ENCODE data around the gene DNTTIP2. TPM values are rescaled to one million over a fixed set of nuclear protein-coding genes. Genes with fewer than 3 reads are reported as not detected.

DNTTIP2 gene
- total RNA-seq, 1 experiment from 2014 or later, result 66.1 TPM

DNA sequence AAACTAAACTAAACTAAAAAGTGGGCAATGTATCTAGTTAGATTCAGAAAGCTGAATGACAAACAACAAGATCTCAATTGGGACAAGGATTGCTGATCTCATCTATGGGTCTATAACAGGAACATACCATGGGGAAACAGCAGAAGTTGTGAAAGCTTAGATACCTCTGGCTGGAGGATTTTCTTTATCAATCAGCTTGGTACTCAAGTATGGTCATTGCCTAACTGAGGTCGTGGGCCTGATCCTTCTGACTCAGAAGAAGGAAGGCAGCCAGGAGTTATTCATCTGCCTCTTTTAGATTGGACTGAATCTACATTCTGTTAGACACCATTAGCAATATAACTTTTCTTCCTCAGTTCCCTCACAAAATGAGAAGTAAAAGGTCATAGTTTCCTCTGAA lies 39.7 kb downstream of the DNTTIP2 start (continued):
- TF ChIP-seq EZH2phosphoT487 (IDR thresholded peaks at IDR 0.05; ENCODE audit: borderline replicate concordance) (no peak), ZNF274 (IDR thresholded peaks at IDR 0.05; ENCODE audit: low read depth, low read length) (no peak), POLR2A (IDR thresholded peaks at IDR 0.05; ENCODE audit: borderline replicate concordance, extremely low read depth, insufficient read depth, insufficient read length) (no peak), RAD21 (IDR thresholded peaks at IDR 0.05; ENCODE audit: low read depth) (no peak)

DNA sequence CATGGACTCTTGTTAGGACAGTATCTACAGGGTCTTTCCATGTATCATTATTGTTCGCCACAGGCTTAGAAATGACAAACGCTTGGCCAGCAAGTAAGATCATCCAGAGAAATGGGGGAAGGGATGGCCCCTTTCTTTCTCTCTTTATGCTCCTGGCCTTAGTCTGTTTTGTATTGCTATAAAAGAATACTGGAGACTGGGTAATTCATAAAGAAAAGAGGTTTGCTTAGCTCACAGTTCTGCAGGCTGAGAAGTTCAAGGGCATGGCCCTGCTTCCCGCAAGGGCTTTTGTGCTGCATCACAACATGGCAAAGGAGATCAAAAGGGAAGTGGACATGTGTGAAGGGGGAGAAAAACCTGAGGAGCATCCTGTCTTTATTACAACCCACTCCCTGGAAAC lies 41.0 kb downstream of the DNTTIP2 start:
- Histone ChIP-seq H3K4me2 (ENCODE audit: low read length) (no peak overlapping the region), H3K27me3 (ENCODE audit: insufficient read depth, low read length) (no peaks in the 10 kb centered on the region), H3K27ac (ENCODE audit: low read depth, low read length) (no peak overlapping the region), H3K9me3 (ENCODE audit: control insufficient read depth in 1 of 2, insufficient read depth in 1 of 2, low read depth in 1 of 2, low read length in 2 of 2) (0 out of 4 replicates have a peak, but pooled peaks cover 0 to 2% of the 10 kb centered on the region in 2 experiments), H3K4me3 (replicated peaks in 1 of 2; ENCODE audit: low read depth in 1 of 2, low read length in 2 of 2) (no peak overlapping the region), H3K36me3 (ENCODE audit: control insufficient read depth in 1 of 2, insufficient read depth in 2 of 2, low read length in 2 of 2) (no peaks in the 10 kb centered on the region), H3K79me2 (ENCODE audit: insufficient read depth, low read length) (no peaks in the 10 kb centered on the region), H4K20me1 (ENCODE audit: insufficient read depth) (no peaks in the 10 kb centered on the region), H3K9ac (ENCODE audit: low read length) (no peak overlapping the region), H3K9me2 (ENCODE audit: insufficient read depth) (no peaks in the 10 kb centered on the region), H3K4me1 (ENCODE audit: control insufficient read depth in 1 of 2, insufficient read depth in 2 of 2, low read length in 2 of 2) (no peaks in the 10 kb centered on the region), H2AFZ (ENCODE audit: low read depth, low read length, poor library complexity, severe bottlenecking) (no peak overlapping the region)
- CTCF ChIA-PET, result no interaction called here
- RAD21 ChIA-PET (ENCODE audit: low non-redundant PET in 1 of 2, low total read pairs in 2 of 2, uncharacterized antibody in 2 of 2, unreplicated experiment in 2 of 2), result no interaction called here
- DNase-seq (ENCODE audit: low read depth, low spot score) (no peak), ATAC-seq (no peak)
- BruUV-seq (replicated peaks), result no TSS peak
- POLR2A ChIA-PET, result no interaction called here
- TF ChIP-seq SRF (IDR thresholded peaks at IDR 0.05; ENCODE audit: low read depth) (no peak), EGR1 (IDR thresholded peaks at IDR 0.05; ENCODE audit: low read depth) (no peak), RAD21 (IDR thresholded peaks at IDR 0.05; ENCODE audit: low read depth) (no peak), CBX3 (IDR thresholded peaks at IDR 0.05; ENCODE audit: low read depth) (no peak), ZNF274 (IDR thresholded peaks at IDR 0.05; ENCODE audit: low read depth, low read length) (no peak), JUND (IDR thresholded peaks at IDR 0.05) (no peak), SIN3A (IDR thresholded peaks at IDR 0.05; ENCODE audit: low read depth) (no peak), POLR2A (IDR thresholded peaks at IDR 0.05; ENCODE audit: borderline replicate concordance, extremely low read depth, insufficient read depth, insufficient read length) (no peak), TCF7L2 (IDR thresholded peaks at IDR 0.05; ENCODE audit: borderline replicate concordance, extremely low read depth, insufficient read depth, insufficient read length) (no peak), ZFX (IDR thresholded peaks at IDR 0.05) (no peak), EZH2phosphoT487 (IDR thresholded peaks at IDR 0.05; ENCODE audit: borderline replicate concordance) (no peak), FOSL1 (IDR thresholded peaks at IDR 0.05; ENCODE audit: low read depth) (no peak)
- TF ChIP-seq, protein P1, sequence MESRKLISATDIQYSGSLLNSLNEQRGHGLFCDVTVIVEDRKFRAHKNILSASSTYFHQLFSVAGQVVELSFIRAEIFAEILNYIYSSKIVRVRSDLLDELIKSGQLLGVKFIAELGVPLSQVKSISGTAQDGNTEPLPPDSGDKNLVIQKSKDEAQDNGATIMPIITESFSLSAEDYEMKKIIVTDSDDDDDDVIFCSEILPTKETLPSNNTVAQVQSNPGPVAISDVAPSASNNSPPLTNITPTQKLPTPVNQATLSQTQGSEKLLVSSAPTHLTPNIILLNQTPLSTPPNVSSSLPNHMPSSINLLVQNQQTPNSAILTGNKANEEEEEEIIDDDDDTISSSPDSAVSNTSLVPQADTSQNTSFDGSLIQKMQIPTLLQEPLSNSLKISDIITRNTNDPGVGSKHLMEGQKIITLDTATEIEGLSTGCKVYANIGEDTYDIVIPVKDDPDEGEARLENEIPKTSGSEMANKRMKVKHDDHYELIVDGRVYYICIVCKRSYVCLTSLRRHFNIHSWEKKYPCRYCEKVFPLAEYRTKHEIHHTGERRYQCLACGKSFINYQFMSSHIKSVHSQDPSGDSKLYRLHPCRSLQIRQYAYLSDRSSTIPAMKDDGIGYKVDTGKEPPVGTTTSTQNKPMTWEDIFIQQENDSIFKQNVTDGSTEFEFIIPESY (IDR thresholded peaks at IDR 0.05; ENCODE audit: extremely low read depth, insufficient replicate concordance, low read length), result no peak
- TF ChIP-seq, protein P2, sequence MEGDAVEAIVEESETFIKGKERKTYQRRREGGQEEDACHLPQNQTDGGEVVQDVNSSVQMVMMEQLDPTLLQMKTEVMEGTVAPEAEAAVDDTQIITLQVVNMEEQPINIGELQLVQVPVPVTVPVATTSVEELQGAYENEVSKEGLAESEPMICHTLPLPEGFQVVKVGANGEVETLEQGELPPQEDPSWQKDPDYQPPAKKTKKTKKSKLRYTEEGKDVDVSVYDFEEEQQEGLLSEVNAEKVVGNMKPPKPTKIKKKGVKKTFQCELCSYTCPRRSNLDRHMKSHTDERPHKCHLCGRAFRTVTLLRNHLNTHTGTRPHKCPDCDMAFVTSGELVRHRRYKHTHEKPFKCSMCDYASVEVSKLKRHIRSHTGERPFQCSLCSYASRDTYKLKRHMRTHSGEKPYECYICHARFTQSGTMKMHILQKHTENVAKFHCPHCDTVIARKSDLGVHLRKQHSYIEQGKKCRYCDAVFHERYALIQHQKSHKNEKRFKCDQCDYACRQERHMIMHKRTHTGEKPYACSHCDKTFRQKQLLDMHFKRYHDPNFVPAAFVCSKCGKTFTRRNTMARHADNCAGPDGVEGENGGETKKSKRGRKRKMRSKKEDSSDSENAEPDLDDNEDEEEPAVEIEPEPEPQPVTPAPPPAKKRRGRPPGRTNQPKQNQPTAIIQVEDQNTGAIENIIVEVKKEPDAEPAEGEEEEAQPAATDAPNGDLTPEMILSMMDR (IDR thresholded peaks at IDR 0.05 in 2 of 3, conservative IDR thresholded peaks at IDR 0.05 in 1 of 3; ENCODE audit: borderline replicate concordance in 1 of 3, insufficient read depth in 1 of 3, low read depth in 2 of 3, low read length in 2 of 3), result no peak
- TF ChIP-seq, protein P3, sequence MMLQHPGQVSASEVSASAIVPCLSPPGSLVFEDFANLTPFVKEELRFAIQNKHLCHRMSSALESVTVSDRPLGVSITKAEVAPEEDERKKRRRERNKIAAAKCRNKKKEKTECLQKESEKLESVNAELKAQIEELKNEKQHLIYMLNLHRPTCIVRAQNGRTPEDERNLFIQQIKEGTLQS (IDR thresholded peaks at IDR 0.05), result no peak
- TF ChIP-seq, protein P4, sequence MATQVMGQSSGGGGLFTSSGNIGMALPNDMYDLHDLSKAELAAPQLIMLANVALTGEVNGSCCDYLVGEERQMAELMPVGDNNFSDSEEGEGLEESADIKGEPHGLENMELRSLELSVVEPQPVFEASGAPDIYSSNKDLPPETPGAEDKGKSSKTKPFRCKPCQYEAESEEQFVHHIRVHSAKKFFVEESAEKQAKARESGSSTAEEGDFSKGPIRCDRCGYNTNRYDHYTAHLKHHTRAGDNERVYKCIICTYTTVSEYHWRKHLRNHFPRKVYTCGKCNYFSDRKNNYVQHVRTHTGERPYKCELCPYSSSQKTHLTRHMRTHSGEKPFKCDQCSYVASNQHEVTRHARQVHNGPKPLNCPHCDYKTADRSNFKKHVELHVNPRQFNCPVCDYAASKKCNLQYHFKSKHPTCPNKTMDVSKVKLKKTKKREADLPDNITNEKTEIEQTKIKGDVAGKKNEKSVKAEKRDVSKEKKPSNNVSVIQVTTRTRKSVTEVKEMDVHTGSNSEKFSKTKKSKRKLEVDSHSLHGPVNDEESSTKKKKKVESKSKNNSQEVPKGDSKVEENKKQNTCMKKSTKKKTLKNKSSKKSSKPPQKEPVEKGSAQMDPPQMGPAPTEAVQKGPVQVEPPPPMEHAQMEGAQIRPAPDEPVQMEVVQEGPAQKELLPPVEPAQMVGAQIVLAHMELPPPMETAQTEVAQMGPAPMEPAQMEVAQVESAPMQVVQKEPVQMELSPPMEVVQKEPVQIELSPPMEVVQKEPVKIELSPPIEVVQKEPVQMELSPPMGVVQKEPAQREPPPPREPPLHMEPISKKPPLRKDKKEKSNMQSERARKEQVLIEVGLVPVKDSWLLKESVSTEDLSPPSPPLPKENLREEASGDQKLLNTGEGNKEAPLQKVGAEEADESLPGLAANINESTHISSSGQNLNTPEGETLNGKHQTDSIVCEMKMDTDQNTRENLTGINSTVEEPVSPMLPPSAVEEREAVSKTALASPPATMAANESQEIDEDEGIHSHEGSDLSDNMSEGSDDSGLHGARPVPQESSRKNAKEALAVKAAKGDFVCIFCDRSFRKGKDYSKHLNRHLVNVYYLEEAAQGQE (IDR thresholded peaks at IDR 0.05; ENCODE audit: low read depth), result no peak
- intact Hi-C loops (cut with micrococcal nuclease), result no loop called here

Data from HCT116 (cell line).